GM21786 (cell line): Measurements from ENCODE around the gene TAF11L11.
"Not testable (repeated sequence)": the region's sequence is repeated elsewhere in the genome, so short reads cannot be mapped to it uniquely, and the experiment has no call there.

Experiments
- ATAC-seq: cut with Tn5 transposase; IDR thresholded peaks from one replicate; pipeline ENCODE4 v1.9.1; 2021; ENCODE audit not compliant: unreplicated experiment

The TAF11L11 gene

DNA sequence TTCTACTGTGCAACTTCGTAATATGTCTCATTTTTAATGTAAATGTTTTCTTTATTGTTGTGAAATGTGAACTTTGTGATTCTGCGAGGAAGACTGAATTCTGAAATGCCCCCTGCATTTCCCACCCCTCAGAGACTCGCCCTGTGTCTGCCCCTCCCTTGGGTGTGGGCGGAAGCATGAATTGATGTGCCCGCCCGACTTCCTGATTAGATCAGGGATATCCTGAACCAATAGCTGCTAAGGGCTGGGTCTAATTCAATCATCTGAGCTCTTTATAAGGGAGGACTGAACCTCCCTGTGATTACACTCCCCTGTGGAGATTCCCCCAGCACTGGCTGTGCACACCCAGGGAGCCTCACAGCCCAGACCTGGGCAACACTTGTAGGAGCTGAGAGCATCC, at the start of gene TAF11L11:
TSS of gene TAF11L11 (plus strand) at position 304 of the 400 bp plus-strand sequence.
- ATAC-seq = not testable (repeated sequence)

DNA sequence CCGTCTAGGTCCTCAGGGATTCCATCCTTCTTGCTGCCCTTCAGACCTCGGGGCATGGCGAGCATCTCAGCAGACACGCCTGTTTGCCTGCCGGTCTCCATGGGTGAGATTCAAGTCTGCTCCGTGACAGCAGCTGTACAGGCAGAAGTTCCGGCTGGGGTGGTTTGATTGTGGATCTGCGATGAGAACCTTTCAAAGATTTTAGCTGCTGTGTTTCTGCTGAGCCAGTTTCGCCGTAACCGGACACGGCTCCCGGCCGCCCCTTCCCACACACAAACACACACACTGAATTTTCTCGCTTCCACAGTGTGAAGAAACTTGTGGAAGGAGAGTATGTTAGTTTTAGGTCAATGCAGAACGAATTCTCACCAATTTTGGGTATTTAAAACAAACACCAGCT, 18.3 kb upstream of the TAF11L11 start, which contains the start of gene TAF11L7:
TSS of gene TAF11L7 (minus strand) at position 101 of the 400 bp plus-strand sequence.
- not testable (repeated sequence) for ATAC-seq

DNA sequence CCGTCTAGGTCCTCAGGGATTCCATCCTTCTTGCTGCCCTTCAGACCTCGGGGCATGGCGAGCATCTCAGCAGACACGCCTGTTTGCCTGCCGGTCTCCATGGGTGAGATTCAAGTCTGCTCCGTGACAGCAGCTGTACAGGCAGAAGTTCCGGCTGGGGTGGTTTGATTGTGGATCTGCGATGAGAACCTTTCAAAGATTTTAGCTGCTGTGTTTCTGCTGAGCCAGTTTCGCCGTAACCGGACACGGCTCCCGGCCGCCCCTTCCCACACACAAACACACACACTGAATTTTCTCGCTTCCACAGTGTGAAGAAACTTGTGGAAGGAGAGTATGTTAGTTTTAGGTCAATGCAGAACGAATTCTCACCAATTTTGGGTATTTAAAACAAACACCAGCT, 13.1 kb upstream of the TAF11L11 start, which contains the start of gene TAF11L8:
TSS of gene TAF11L8 (minus strand) at position 101 of the 400 bp plus-strand sequence.
- ATAC-seq = not testable (repeated sequence)

DNA sequence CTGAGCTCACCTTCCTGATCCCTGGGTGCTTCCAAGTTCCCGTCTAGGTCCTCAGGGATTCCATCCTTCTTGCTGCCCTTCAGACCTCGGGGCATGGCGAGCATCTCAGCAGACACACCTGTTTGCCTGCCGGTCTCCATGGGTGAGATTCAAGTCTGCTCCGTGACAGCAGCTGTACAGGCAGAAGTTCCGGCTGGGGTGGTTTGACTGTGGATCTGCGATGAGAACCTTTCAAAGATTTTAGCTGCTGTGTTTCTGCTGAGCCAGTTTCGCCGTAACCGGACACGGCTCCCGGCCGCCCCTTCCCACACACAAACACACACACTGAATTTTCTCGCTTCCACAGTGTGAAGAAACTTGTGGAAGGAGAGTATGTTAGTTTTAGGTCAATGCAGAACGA, 9.7 kb upstream of the TAF11L11 start, which contains the start of gene TAF11L9:
TSS of gene TAF11L9 (minus strand) at position 140 of the 400 bp plus-strand sequence.
- not testable (repeated sequence) for ATAC-seq

DNA sequence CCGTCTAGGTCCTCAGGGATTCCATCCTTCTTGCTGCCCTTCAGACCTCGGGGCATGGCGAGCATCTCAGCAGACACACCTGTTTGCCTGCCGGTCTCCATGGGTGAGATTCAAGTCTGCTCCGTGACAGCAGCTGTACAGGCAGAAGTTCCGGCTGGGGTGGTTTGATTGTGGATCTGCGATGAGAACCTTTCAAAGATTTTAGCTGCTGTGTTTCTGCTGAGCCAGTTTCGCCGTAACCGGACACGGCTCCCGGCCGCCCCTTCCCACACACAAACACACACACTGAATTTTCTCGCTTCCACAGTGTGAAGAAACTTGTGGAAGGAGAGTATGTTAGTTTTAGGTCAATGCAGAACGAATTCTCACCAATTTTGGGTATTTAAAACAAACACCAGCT, 6.3 kb upstream of the TAF11L11 start, which contains the start of gene TAF11L10:
TSS of gene TAF11L10 (minus strand) at position 101 of the 400 bp plus-strand sequence.
- ATAC-seq = not testable (repeated sequence)

DNA sequence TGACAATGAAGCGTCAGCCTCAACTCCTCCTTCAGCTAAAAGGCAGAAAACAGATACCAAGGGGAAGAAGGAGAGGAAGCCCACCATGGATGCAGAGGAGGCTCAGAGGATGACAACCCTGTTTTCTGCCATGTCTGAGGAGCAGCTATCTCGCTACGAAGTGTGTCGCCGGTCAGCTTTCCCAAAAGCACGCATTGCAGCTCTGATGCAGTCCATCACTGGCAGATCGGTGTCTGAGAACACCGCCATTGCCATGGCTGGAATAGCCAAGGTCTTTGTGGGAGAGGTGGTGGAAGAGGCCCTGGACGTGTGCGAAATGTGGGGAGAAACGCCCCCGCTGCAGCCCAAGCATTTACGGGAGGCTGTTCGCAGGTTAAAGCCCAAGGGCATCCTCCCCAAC, 968 bp downstream of the TAF11L11 start:
- no peak for ATAC-seq

DNA sequence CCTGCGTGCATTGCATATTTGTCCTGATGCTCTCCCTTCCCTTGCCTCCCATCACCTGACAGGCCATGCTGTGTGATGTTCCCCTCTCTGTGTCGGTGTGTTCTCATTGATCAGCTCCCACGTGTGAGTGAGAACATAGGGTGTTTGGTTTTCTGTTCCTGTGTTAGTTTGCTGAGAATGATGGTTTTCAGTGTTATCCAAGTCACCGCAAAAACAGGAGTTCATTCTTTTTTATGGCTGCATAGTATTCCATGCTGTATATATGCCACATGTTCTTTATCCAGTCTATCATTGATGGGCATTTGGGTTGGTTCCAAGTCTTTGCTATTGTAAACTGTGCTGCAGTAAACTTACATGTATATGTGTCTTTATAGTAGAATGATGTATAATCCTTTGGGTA, 3.5 kb downstream of the TAF11L11 start:
- ATAC-seq = not testable (repeated sequence)

DNA sequence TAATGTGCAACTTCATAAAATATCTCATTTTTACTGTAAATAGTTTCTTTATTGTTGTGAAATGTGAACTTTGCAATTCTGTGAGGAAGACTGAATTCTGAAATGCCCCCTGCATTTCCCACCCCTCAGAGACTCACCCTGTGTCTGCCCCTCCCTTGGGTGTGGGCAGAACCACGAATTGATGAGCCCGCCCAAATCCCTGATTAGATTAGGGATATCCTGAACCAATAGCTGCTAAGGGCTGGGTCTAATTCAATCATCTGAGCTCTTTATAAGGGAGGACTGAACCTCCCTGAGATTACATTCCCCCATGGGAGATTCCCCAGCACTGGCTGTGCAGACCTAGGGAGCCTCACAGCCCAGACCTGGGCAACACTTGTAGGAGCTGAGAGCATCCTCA, 6.1 kb downstream of the TAF11L11 start, which contains the start of gene TAF11L12:
TSS of gene TAF11L12 (plus strand) at position 301 of the 400 bp plus-strand sequence.
- not testable (repeated sequence) for ATAC-seq

DNA sequence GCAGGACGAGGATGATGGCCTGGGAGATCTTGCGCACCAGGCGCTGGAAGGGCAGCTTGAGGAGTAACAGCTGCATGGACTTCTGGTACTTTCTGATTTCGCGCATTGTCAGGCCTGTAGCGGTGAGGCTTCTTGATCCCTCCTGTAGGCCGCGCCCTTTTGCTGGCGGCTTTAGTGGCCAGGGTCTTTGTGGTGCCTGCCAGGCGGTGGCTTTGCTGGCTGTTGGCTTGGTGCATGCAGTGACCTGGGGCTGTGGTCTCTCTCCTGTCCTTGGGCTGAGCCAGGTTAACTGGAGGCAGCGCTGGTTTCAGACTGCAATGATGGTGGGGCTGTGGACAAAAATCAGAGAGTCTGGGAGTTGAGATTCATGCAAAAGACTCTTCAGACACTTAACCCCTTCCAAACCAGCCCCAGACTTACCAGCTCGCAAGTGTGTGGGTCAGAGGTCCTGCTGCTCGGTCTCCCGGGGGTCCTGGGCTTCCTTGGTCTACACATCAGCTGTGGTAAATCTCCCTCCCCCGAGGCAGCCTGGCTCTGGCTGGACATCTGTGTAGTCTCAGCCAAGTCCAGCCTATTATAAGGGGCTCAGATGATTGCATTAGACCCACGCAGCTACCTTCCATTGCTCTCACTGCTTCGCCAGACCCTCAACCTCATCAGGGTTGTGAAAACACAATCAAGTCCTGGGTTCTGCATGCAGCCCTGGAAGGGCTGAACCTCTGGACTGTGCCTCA, 11.1 kb downstream of the TAF11L11 start:
- ATAC-seq = no peak

DNA sequence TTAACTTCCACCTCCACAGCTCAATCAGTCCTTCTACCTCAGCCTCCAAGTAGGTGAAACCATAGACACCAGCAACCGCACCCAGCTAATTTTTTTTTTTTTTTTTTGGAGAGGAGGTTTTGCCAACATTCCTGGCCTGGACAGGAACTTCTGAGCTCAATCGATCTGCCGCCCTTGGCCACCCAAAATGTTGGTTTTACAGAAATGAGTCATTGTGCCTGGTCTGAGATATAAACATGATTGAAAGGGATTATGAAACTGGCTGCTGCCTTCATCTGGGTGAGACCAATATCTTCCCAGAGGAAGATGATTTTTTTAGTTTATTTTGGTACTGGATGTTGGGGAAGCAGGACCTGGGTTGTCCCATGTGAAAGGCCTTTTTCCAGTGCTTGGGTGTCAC, 15.4 kb downstream of the TAF11L11 start:
- no peak for ATAC-seq

DNA sequence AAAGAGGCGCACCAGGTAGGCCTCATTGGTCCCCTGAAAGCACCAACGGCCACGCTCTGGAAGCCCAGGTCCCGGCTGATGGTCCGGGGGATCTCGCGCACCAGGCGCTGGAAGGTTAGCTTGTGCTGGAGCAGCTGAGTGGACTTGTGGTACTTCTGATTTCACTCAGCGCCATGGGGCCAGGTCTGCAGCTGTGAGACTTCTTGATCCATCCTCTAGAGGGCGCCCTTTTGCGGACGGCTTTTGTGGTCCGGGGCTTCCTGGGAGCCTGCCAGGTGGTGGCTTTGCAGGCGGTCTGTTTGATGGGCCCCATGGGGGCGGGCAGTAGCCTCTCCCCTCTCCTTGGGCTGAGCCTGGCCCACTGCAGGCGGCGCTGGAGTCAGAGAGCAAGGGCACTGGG, 16.6 kb downstream of the TAF11L11 start:
- no peak for ATAC-seq

DNA sequence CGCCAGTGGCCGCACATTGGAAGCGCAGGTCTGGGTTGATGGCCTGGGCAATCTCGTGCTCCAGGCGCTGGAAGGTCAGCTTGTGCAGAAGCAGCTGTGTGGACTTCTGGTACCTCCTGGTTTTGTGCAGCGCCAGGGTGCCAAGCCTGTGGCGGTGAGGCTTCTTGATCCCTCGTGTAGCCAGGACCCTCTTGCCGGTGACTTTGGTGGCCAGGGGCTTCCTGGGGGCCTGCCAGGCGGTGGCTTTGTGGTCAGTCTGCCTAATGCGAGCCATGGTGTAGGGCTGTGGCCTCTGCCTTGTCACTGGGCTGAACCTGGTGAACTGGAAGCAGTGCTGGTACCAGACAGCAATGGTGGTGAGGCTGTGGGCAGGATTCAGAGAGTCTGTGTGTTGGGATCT, 21.7 kb downstream of the TAF11L11 start:
- ATAC-seq = no peak

DNA sequence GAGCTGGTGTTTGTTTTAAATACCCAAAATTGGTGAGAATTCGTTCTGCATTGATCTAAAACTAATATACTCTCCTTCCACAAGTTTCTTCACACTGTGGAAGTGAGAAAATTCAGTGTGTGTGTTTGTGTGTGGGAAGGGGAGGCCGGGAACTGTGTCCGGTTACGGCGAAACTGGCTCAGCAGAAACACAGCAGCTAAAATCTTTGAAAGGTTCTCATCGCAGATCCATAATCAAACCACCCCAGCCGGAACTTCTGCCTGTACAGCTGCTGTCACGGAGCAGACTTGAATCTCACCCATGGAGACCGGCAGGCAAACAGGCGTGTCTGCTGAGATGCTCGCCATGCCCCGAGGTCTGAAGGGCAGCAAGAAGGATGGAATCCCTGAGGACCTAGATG, 27.8 kb downstream of the TAF11L11 start, which contains the start of gene TAF11L13:
TSS of gene TAF11L13 (plus strand) at position 301 of the 400 bp plus-strand sequence.
- ATAC-seq = not testable (repeated sequence)

DNA sequence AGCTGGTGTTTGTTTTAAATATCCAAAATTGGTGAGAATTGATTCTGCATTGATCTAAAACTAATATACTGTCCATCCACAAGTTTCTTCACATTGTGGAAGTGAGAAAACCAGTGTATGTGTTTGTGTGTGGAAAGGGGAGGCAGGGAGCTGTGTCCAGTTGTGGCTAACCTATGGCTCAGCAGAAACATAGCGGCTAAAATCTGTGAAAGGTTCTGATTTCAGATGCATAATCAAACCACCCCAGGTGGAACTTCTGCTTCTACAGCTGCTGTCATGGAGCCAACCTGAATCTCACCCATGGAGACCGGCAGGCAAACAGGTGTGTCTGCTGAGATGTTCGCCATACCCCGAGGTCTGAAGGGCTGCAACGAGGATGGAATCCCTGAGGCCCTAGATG, 30.2 kb downstream of the TAF11L11 start, which contains the start of gene TAF11L14:
TSS of gene TAF11L14 (plus strand) at position 301 of the 400 bp plus-strand sequence.
- no peak for ATAC-seq

DNA sequence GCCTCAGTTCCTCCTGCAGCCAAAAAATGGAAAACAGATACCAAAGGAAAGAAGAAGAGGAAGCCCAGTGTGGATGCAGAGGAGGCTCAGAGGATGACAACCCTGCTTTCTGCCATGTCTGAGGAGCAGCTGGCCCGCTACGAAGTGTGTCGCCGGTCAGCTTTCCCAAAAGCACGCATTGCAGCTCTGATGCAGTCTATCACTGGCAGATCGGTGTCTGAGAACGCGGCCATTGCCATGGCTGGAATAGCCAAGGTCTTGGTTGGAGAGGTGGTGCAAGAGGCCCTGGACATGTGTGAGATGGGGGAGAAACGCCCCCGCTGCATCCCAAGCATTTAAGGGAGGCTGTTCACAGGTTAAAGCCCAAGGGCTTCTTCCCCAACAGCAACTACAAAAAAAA, 45.2 kb downstream of the TAF11L11 start:
- ATAC-seq = not testable (repeated sequence)

DNA sequence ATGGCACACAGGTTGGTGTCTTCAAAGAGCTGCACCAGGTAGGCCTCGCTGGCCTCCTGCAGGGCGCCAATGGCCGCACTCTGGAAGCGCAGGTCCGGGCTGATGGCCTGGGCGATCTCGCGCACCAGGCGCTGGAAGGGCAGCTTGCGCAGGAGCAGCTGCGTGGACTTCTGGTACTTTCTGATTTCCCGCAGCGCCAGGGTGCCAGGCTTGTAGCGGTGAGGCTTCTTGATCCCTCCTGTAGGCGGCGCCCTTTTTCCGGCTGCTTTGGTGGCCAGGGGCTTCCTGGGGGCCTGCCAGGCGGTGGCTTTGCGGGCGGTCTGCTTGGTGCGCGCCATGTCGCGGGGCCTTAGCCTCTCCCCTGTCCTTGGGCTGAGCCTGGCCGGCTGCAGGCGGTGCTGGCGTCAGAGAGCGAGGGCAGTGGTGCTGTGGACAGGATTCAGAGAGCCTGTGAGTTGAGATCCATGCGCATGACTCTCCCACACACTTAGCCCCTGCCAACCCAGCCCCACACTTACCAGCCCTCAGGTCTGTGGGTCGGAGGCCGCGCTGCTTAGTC, 51.3 kb downstream of the TAF11L11 start:
- ATAC-seq = not testable (repeated sequence)
